Breast epithelium (tissue), 3 donors: Measurements from ENCODE around the gene ADGRG3.

ENCODE experiments used
- CTCF ChIP-seq, 3 donors: fragments of 450-650 bp; IDR thresholded peaks; one replicate each; pipeline ENCODE4 v1.5.1; 2016 to 2017; ENCODE audit warnings: antibody characterized with exemption in 3 of 3, mild to moderate bottlenecking in 3 of 3, moderate library complexity in 3 of 3
- POLR2AphosphoS5 ChIP-seq, 3 donors: sonication (generic); formaldehyde crosslinking; IDR thresholded peaks; one replicate each; pipeline ENCODE4 v1.6.1; 2017; ENCODE audit warnings: antibody characterized with exemption in 3 of 3

- TF ChIP-seq CTCF (IDR thresholded peaks at IDR 0.05) (no peak), POLR2AphosphoS5 (IDR thresholded peaks at IDR 0.05) (no peak)
These were observed 4.0 kb upstream of the ADGRG3 start for GRCh38 chr16:57663917-57664661.
